Left lobe of liver (tissue), 2 donors: ENCODE results near the gene ZNF618. TPM values are rescaled to one million over a fixed set of nuclear protein-coding genes. Genes with fewer than 3 reads are reported as not detected.
A peak's percentile ranks its signal among the peaks of the same experiment; 100 is the strongest.

Experiments used
- ATAC-seq: fragments of 200-7000 bp; cut with Tn5 transposase; one replicate; pipeline ENCODE4 v1.9.1; 2020; ENCODE audit warnings: mild to moderate bottlenecking, moderate library complexity
- DNase-seq: peaks from one replicate; pipeline ENCODE4 v3.0.0-alpha.2; 2020; ENCODE audit warnings: low spot score
- total RNA-seq: library from RNA; stranded (reverse); gene quantifications from one replicate; pipeline ENCODE4 v1.2.1, GENCODE V29; 2021
- donor health status: DM: no; HTN: no; CAD: no; lungs with moderate emphysema.
- donor health status: DM: no; HTN: yes; CAD: no.

ZNF618 gene, protein sequence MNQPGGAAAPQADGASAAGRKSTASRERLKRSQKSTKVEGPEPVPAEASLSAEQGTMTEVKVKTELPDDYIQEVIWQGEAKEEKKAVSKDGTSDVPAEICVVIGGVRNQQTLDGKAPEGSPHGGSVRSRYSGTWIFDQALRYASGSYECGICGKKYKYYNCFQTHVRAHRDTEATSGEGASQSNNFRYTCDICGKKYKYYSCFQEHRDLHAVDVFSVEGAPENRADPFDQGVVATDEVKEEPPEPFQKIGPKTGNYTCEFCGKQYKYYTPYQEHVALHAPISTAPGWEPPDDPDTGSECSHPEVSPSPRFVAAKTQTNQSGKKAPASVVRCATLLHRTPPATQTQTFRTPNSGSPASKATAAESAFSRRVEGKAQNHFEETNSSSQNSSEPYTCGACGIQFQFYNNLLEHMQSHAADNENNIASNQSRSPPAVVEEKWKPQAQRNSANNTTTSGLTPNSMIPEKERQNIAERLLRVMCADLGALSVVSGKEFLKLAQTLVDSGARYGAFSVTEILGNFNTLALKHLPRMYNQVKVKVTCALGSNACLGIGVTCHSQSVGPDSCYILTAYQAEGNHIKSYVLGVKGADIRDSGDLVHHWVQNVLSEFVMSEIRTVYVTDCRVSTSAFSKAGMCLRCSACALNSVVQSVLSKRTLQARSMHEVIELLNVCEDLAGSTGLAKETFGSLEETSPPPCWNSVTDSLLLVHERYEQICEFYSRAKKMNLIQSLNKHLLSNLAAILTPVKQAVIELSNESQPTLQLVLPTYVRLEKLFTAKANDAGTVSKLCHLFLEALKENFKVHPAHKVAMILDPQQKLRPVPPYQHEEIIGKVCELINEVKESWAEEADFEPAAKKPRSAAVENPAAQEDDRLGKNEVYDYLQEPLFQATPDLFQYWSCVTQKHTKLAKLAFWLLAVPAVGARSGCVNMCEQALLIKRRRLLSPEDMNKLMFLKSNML
- 5.7 TPM for total RNA-seq

DNA sequence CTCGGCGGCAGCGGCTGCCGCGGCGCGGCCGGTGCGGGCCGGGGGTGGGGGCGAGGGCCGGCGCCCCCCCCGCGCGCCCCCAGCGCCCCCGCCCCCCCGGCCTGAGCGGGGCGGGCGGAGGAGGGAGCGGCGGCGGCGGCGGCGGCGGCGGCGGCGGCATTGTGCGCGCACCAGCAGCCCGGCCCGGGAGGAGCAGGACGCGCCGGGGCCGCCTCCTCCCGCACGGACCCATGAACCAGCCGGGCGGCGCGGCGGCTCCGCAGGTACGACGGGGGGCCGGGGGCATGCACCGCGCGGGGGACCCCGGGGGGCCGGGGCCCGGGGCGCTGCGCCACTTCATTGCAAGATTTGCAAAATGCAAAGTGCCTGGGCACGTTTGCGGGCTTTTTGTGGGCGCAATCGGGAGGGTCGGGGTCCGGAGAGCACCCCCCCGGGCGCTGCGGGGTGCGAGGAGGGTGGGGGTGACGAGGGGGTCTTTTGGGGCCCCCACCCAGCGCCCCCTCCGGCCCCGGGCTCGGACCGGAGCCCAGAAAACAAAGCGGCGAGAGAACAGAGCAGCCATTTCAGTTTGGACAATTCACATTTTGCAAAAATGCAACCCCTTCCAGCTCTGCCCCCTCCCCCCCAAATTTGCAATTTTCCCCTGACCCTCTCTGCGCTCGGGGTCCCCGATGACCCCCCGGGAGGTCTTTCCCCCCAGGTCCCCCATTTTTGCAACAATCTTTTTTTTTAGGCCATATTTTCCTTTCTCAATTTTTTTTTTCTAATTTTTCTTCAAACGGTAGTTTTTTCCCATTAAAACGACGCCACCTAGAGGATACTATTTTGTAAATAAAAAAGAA lies at the start of gene ZNF618:
Gene ZNF618, plus strand, starts transcription at position 159 of the 842 bp plus-strand sequence. Its CDS starts 72 bp downstream, at position 231.
- ATAC-seq (peak; percentile 90), DNase-seq (peak; percentile 57)

DNA sequence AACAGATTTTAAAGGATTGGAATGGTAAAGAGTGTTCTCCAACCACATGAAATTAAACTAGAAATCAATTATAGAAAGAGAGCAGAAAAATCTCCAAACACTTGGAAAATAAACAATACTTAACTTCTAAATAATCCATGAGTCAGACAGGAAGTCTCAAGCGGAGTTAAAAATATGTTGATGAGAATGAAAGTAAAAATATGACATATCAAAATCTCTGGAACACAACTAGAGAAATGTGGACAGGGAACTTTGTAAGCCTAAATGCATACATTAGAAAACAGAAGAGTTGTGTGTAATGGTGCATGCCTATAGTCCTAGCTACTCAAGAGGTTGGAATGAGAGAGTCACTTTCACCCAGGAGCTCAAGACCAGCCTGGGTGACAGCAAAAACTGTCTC lies 47.9 kb upstream of the ZNF618 start:
- ATAC-seq (no peak), DNase-seq (no peak)

DNA sequence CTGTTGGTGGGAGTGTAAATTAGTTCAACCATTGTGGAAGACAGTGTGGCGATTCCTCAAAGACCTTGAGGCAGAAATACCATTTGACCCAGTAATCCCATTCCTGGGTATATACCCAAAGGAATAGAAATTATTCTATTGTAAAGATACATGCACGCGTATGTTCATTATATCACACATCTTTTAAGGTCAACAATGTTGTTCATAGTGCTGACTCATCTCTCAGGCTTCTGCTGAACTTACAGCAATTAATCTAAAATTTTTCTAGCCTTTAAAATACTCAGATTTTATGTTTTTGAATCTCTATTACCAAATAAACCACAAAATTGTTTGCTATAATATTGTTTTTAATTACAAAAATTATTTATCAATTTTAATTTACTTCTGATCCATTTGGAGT lies 38.8 kb upstream of the ZNF618 start:
- DNase-seq (no peak), ATAC-seq (no peak)

- DNase-seq: no peak
- ATAC-seq: no peak
Observed at GRCh38 chr9:113842086-113842485, 34.0 kb upstream of the ZNF618 start.

- DNase-seq: no peak
- no peak for ATAC-seq
Observed at GRCh38 chr9:113844466-113844865, 31.6 kb upstream of the ZNF618 start.

GRCh38 chr9:113851359-113851758 lies 24.8 kb upstream of the ZNF618 start:
- DNase-seq: no peak
- no peak for ATAC-seq

GRCh38 chr9:113851873-113852272 lies 24.2 kb upstream of the ZNF618 start:
- ATAC-seq (no peak), DNase-seq (no peak)

GRCh38 chr9:113853333-113853732 lies 22.8 kb upstream of the ZNF618 start:
- DNase-seq: no peak
- peak; percentile 98 for ATAC-seq

DNA sequence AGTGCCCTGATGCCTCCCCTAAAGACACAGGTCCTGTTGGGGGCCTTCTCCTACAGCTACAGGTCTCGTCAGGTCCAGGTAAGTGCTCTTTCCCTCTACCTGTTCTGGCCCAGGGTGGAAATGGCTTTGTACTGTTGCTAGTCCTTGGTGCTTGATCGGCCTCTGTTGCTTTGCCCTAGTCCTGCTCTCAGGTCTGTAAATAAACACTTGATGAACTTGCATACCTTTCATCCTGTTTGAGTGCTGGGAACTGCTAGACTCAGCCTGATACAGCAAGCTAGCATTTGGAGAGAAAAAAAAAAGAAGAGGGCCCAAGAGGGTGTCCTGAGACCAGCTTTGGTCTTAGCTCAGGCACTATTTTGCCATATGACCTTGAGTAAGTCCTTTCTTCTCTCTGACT lies 21.8 kb upstream of the ZNF618 start:
- no peak for DNase-seq
- peak; percentile 83 for ATAC-seq

DNA sequence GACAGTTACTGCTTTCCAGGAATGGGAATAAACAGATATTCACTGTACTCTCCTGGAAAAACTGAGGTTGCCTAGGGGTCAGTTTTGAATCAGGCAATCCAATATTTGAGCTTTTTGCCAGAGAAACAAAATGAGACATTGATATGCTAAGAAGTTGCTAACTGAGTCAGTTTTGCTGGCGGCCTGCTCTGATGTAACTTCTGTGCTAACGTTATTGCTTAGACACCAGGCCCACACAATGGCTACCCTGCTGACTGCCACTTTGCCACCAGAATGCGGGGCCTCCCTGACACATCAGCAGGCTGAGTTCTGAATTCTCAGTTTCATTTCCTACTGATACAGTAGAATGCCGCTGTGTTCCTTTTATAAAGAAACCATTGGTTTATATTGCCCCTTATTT lies 18.2 kb upstream of the ZNF618 start:
- DNase-seq (no peak), ATAC-seq (no peak)

- ATAC-seq (no peak), DNase-seq (no peak)
Observed at GRCh38 chr9:113858282-113858681, 17.8 kb upstream of the ZNF618 start.

- no peak for ATAC-seq
Observed at GRCh38 chr9:113863345-113863744, 12.8 kb upstream of the ZNF618 start.

DNA sequence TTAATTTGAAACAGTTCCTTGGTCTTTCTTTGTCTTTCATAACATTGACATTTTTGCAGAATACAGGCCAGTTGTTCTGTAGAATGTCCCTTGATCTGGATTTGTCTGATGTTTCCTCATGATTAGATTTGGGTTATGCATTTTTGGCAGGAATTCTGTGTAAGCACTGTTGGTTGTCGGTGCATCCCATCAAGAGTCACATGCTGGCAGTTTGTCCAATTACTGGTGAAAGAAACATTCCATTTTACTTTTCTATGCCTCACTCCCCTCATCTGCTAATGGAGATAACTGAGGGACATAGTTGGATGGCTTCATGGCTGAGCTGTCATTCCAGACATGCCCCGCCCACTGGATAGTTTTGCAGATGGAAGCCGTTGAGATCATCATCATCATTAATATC lies 7.6 kb upstream of the ZNF618 start:
- DNase-seq: no peak
- ATAC-seq: no peak

More at GRCh38 chr9:113863345-113863744, 12.8 kb upstream of the ZNF618 start:
- DNase-seq: no peak

- ATAC-seq: no peak
- DNase-seq: no peak
Observed at GRCh38 chr9:113872485-113873143, 3.5 kb upstream of the ZNF618 start.

DNA sequence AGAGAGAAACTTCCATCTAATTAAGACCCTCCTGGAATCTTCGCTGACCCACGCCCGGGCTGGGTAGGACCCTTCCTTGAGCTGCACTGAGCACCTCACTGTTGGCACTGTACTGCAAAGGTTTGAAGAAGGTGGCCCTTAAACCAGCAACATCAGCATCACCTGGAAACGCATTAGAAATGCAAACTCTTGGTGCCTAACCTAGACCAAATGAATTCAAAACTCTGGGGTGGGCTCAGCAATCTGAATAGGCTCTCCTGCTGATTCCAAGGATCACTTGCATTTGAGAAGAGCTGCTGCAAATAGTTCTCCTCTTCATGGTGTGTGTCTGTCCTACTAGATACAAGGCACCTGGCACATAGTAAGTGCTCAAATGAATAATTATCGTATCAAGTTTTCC lies 2.7 kb upstream of the ZNF618 start:
- ATAC-seq: no peak
- DNase-seq: no peak

DNA sequence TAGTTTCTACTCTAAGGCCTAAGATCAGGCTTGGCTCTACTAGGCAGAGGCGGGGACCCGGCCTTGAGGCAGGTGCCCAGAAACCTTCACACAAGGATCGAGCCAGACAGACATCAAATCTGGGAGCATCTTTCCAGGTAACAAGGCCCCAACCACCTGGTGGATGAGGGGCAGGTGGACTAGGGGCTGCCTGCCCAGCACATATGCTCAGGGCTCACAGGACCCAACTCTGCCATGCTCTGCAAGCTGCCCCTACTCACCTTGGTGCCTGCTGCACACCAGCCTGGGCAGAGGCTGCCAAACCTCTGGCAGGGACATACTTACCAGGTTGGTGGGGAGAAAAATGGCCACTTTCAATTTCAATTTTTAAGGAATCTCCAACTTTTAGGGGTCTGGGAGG lies 2.2 kb upstream of the ZNF618 start:
- no peak for ATAC-seq

GRCh38 chr9:113875459-113876150 lies 504 bp upstream of the ZNF618 start:
- DNase-seq (no peak), ATAC-seq (peak; percentile 62)

More for the DNA sequence above, 2.2 kb upstream of the ZNF618 start:
- no peak for DNase-seq

- DNase-seq (no peak), ATAC-seq (no peak)
Observed at GRCh38 chr9:113876993-113877368, 872 bp downstream of the ZNF618 start.

DNA sequence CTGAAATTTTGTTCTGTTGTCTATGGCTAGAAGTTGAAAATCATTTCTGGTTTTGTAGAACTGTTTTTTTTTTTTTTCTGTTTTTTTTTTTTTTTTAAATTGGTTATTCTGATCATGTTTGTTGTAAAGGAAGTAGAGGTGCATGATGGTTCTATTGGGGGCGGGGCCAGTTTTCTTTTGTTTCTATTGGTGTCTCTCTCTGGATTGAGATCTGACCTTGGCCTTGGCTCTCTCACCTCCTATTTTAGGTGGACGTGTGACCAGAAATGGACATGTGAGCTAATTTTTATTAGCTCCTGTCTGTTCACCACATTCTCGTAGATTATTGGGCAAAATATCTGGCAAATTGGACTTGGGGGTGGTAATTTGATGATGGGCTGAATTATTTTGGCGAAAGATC lies 3.2 kb downstream of the ZNF618 start:
- DNase-seq: no peak
- ATAC-seq: no peak

DNA sequence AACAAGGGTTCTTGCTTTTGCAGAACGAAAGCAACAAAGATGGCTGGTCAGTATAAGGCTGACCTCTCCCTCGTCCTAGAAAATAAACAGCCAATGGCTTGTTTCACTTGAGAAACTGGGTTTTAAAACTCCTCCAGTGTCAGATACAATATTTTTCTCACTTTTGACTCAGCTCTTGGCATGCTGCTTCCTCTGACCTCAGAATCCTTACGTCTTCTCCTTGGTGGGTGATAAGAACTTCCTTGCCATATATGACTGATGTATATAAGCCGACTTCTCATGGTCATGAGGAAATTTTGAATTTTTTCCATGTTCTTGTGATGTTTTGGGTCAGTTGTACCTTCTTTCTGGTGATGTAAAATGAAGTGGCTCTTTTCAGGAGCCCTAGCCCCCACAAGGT lies 3.8 kb downstream of the ZNF618 start:
- no peak for DNase-seq
- ATAC-seq: no peak
